Activated naive CD4-positive, alpha-beta T cell (primary cell): ENCODE data around the gene GRK6.

Experiments used
- DNase-seq, 4 experiments: peaks; one replicate each; lab custom pipeline; 2025; lab: John Stamatoyannopoulos, UW

GRK6 gene

GRCh38 chr5:177487975-177488374, 61.5 kb downstream of the GRK6 start:
- no peak for DNase-seq

GRCh38 chr5:177489119-177489716, 62.7 kb downstream of the GRK6 start:
- no peak for DNase-seq

- DNase-seq, result no peak
Measured at GRCh38 chr5:177490311-177490991, 64.0 kb downstream of the GRK6 start.

GRCh38 chr5:177490992-177491391, 64.5 kb downstream of the GRK6 start:
- DNase-seq, result no peak

- no peak for DNase-seq
Measured at GRCh38 chr5:177491429-177491945, 65.0 kb downstream of the GRK6 start.

- no peak for DNase-seq
Measured at GRCh38 chr5:177491983-177492746, 65.7 kb downstream of the GRK6 start.
